Stimulated activated naive CD4-positive, alpha-beta T cell treated with Interleukin-2 at 50 U/mL for 16 hours (primary cell): ENCODE data around the gene UBR3.

Experiments used
- DNase-seq: peaks from one replicate; lab custom pipeline; 2025; lab: John Stamatoyannopoulos, UW

The UBR3 gene

DNA sequence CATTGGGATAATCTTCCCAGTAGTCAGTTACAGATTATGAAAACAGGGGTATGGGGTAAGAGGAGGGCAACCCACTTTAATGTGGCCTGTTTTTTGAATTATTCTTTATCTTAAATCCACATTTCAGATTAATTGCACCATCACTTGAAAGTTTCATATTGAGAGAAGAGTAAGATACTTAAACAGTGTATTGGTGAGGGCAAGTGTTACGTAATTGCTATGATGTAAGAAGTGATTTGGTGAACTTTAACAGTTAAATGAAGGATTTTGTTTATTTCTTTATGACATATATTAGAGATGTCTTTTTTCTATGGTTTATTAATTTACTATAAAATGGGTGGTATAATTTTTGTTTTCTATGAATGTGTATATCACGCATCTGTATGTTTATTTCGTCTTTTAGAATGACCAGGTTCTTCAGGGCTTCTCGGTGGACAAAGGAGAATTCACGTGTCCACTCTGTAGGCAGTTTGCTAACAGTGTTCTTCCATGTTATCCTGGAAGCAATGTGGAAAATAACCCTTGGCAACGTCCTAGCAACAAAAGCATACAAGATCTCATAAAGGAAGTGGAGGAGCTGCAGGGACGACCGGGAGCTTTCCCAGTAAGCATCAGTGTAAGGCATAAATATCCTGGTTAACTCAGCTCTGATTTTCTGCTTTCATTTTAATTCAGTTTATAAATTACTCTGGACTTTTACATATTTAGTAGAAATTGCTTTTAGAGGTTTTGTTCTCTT lies 179.5 kb downstream of the UBR3 start:
- DNase-seq: no peak

DNA sequence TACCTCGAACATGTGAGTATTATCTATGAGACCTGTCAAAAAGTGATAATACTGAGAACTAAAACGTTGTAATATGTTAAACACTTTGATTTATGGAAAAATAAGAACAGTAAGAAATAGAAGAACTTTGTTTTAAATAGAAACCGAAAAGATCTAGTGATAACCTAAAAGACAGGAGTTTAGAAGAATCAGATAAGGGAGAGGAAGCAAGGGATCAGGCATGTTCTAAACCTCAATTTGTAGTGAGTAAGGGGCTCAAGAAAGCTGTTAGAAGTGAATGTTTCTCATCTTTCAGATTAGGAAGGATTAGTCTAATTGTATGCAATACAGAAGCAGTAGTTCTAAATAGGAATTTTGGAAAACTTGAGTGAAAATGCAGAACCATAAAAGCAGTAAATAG lies 182.0 kb downstream of the UBR3 start:
- DNase-seq: no peak

DNA sequence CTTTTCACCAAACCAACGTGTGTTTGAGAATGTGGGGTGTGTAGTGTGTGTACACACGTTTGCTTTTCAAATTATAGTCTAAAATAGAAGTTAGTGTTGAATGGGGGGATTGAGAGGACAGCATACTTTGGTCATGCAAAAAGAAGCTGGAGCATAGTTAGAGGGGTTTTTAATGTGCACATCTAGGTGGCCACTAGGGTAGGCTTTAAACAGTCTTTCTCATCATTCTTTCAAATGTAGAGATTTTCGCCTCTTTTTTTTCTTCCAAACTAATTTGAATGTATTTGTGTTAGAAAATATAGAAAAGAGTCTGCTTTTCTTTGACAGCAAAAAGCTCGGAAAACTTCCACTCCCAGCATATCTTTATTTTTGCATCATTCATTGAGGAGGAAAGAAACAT lies 185.5 kb downstream of the UBR3 start:
- DNase-seq: no peak

DNA sequence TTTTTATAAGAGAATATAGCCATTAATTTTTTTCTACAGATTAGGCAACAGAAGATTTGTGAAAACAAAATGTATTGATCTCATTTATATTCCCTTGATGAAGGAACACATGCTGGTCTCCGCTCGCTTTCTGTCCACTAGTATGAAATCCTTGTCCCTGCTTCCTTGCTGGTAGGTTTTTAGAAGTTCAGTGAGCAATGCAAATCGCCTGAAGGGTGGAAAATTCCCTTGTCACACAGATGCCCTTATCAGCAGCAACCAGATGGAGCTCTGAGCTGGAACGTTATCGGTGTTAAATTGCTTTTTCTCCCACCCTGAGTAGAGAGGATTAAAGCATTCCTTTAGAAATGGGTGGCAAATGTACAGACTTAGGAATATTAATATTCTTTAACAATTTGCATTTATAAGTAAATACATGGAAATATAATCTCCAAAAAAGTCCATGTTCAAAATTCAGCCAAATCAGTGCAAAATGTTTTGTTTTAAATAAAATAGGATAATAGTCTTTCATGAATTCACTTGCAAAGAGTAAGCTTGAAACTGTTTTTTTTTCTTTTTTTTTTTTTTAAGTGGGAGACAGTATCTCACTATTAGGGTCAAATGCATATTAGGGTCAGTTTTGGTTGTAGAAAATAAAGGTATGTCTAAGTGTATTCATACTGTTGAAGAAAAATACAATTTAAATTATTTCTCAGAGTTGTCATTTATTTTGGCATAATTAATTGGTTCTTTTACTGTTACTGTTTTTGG lies 186.7 kb downstream of the UBR3 start:
- no peak for DNase-seq

DNA sequence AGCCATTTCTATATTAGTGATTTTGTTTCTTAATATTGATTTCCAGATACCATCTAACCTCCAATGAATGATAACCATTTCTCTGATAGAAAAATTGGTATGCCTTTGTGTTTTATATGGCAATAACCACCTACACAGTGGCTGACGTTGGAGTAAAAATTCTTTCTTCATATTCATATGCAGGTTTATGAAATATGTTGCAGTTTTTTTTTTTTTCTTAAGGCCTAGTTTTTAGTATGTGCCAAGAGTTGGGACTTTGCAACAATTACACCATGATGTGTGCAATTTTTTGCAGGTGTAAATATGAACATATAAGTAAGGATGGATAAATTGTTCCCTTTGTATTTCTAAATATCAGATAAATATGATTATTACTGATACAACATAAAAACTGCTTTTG lies 187.5 kb downstream of the UBR3 start:
- DNase-seq: no peak

DNA sequence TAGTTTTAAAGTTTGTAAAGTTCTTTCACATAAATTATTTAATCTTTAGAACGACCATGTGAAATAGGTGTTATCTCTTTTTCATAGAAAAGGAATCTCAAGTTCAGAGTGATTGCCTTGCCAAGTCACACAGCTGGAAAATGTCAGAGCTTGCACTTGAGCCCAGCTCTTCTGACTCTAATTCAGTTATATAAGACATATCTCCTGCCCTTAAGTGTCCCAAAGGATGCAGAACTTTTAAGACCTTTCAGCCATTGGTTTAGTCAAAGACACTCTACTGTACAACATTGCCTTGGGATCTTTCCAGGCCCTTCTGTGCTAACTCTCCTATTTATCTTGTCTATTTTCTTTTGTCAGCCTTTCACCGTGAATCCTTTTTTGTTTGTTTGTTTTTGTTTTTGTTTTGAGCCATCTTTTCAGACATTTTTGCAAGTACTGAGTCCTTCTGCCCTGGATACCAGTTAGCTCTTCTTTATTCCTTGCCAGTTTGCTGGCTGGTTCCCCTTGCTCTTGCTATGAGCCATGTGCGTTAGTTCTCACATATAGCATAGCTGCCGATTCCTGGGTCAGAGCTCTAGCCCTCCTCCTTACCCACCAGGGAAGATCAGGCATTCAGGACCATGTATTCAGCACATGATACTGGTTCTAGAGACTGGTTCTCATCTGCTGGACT lies 190.7 kb downstream of the UBR3 start:
- DNase-seq: no peak

DNA sequence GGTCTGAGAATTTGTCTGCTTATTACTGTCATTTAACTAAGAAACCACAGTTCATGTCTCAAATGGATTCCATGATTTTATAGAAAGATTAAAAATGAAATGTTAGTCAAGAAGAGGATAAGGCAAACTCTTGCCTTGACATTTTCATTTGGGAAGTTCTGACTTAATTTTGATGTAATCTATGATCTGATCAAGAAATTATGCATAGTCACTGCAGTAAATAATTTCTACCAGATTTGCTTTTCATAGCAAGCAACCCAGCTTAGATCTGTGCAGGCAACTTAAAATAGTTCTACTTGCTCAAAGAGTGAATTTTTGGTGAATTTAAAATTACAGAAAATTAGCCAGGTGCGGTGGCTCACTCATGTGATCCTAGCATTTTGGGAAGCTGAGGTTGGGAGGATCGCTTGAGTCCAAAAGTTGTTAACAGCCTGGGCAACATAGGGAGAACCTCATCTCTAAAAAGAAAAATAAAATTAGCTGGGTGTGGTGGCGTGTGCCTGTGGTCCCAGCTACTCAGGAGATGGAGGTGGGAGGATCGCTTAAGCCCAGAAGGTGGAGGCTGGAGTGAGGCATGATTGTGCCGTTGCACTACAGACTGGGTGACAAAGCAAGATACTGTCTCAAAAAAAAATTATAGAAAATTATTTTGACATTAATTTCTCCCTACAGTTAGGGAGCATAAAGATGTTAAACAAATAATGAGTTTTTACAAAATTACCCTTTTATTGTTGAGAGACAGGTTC lies 192.0 kb downstream of the UBR3 start:
- no peak for DNase-seq

DNA sequence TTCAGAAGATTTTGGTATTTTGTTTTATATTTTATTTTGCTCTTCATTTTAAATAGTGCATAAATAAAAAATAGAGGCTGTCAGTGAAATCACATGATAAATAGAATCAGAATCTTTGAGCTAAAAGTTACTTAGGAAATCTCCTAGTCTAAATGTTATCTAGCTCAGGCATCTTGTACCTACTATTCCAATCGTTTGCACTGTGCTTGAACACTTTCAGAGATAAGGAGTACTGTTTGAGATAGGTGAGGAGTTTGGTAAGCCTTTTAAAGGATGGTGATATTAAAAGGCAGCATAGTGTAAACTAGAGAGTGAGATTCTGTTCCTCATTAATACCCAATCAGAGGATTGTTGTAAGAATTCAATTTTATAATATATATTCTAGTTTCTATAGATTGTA lies 193.5 kb downstream of the UBR3 start:
- DNase-seq: no peak

DNA sequence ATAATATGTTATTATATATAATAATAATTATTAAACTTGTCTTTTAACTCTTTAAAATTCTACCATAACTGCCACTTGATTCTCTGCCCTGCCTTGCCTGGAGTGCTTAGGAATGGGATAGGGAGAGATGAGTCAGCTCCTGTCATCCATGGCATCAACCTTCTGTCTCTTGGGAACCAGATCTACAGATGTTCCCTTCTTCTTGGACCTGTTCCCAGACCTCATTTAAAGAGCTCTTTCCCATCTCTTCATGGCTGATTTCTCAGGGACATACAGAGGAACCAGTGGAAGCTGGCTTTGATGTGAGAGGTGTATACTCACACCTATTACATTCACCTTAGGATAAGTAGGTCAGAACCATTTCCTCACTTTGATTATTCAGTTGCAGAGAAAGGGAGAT lies 195.4 kb downstream of the UBR3 start:
- no peak for DNase-seq

DNA sequence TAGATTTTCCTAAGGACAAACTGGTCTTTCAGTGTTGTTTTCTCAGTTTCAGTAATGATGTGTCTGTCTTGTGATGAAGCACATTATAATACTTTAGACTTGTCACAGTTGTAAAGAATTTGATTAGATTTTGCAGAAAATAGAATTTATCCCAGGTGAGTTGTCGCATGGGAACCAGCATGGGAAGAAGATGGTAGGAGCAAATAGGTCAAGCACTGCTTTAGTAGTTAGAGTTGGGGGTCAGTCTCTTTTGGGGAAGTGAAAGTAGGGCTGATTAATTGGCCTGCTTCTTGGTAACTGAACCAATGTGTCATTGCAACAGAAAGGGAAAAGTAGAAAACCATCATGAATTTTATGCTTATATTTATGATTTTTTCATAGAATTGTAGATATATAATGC lies 197.5 kb downstream of the UBR3 start:
- no peak for DNase-seq

DNA sequence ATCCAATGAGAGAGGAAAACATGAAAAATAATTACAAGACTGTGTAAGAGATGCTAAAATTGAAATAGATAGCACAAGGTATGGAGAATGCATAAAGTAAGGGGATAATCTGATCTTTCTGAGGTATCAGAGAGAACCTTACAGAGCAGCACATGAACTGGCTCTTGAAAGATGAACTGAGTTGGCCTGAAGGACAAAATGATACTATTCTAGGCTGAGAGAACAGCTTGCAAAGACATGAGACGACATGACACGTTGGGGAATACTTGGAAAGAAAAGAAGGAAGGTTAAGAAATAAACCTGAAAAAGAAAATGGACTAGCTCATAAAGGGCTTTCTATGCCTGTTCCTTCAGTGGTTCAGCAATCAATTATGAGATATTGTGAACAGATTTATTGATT lies 198.0 kb downstream of the UBR3 start:
- no peak for DNase-seq

DNA sequence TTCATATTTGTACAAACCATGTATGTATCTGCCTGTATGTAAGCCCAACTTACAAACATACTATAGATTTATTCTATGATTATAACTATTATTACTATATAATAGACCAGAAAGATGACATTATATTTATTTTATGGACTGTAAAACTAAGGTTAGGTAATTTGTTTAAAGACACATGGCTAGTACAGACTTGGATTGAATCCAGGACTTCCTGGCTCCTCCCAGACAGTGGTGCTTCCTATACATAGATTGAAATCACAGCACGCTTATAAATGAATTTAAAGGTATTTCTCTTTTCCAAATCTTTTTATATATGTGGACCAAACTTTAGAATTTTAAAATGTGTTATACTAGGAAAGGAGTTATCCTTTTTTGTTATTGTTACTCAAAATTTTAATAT lies 199.1 kb downstream of the UBR3 start:
- DNase-seq: no peak

DNA sequence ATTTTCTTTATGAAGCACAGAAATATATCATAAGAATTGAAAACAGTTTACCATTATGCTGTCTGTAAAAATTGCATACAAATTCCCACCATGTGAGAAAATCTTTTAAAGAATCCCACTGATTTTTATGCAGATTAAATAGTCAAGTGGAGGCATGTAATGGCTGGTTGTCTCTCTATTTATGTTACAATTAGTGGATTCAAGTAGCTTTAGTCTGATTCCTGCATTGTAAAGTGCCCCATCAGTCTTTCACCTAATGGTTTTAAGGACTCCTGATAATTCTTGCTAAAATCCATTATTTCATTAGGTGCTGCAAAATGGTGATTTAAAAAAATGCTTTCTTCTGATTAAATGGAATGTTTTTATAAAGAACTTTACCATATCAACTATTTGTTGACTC lies 202.3 kb downstream of the UBR3 start:
- no peak for DNase-seq

DNA sequence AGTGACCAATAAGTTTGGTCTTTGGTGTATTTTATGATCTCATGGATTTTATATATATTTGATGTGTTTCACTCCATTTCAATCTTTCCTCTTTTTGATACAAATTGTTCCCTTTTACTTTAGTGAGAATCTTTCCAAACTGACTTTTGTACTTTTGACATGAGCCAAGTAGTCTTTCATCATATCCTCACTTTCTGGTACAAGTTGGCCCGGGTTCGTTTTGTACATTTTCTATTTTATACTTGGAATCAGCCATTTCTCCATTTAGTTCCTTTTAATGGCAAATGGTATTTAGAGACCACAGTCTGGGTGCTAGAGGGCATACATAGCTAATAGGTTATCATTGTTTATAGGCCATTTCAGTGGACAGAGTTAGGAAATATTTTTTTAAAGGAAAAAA lies 202.8 kb downstream of the UBR3 start:
- no peak for DNase-seq

DNA sequence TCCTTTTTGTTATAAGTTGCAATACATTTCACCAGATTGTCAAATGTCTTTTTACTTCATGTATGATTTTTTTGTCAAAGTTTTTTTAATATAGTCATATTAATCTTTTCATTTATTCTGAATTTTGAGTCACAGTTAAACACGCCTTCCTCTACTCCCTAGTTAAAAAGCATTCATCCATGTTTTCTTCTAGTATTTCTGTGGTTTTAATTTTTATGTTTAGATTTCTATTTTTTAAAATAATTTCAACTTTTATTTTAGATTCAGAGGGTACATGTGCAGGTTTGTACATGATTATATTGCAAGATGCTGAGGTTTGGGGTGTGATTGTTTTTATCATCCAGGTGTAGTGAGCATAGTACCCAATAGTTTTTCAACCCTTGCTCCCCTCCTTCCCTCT lies 204.0 kb downstream of the UBR3 start:
- DNase-seq: no peak

DNA sequence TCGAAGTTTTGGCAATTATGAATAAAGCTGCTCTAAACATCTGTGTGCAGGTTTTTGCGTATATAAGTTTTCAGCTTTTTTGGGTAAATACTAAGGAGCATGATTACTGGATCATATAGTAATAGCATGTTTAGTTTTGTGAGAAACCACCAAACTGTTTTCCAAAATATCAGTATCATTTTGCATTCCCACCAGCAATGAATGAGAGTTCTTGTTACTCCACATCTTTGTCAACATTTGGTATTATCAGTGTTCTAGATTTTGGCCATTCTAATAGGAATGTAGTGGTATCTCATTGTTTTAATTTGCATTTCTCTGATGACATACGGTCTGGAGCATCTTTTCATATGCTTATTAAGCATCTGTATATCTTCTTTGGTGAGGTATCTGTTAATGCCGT lies 207.3 kb downstream of the UBR3 start:
- DNase-seq: no peak

DNA sequence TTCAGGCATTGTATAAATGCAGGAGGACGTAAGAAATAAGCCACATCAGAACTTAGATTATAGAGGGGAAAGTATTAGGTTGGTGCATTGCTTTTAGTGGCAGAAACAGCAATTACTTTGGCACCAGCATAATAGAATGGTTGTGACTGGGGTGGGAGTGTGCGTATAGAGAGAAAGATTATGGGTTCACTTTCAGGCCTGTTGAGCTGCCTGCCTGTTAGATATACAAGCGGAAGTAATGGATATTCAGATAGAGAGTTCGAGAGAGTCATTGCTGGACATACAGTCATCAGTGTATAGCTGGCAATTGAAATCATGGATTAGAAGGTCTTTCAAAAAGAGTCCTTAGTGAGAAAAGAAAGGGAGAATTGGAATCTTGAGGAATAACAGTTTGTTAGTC lies 211.5 kb downstream of the UBR3 start:
- no peak for DNase-seq

DNA sequence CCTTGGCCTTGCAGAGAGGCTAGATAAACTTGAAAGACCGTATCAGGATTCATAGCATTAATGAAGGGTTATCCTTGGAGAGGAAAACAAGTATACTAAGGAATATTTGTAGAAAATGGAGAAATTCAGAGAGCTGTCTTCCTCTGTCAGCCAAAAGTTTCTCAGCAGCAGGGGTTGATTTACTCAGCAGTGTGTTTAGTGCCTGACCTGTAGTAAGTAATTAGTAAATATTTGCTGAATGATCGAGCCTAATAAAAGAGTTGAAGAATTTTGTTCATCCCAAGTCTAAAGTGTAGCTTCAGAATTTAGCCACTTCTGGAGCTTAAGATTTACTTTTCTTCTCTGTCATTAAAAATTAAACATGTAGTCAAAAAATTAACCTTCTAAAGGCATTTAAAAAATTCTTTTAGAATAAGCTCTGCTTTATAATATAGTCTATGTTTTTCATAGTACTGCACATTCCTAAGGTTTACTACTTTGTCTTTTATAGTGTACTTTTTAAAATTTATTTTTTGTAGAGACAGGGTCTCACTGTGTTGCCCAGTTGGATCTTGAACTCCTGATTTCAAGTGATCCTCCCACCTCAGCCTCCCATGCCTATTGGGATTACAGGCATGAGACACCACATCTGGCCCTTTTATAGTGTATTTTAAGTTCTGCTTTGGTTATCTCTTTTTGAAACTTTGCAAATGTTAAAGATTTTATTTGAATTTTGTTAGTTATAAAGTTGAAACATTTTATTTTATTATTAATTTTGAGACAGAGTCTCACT lies 212.3 kb downstream of the UBR3 start:
- DNase-seq: no peak

DNA sequence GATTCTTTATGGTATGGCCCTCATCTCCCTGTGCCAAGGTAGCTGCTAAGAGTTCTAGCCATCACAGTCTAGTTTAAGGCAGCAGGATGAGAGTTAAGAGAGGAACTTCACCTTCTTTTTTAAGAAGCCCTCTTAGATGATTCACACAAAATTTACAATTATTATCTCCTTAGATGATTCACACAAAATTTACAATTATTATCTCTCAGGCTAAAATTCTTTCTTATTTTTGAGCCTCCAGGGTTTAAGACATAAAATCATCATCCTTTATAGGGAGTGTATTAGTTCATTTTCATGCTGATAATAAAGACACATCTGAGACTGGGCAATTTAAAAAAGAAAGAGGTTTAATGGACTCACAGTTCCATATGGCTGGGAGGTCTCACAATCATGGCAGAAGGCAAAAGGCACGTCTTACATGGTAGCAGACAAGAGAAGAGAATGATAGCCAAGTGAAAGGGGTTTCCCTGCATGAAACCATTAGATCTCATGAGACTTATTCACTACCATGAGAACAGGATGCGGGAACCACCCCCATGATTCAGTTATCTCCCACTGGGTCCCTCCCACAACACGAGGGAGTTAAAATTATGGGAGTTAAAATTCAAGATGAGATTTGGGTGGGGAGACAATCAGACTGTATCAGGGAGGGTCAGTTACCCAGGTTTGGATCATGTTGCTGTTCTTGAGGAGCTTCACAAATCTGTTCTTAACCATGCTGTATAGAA lies 217.7 kb downstream of the UBR3 start:
- no peak for DNase-seq

DNA sequence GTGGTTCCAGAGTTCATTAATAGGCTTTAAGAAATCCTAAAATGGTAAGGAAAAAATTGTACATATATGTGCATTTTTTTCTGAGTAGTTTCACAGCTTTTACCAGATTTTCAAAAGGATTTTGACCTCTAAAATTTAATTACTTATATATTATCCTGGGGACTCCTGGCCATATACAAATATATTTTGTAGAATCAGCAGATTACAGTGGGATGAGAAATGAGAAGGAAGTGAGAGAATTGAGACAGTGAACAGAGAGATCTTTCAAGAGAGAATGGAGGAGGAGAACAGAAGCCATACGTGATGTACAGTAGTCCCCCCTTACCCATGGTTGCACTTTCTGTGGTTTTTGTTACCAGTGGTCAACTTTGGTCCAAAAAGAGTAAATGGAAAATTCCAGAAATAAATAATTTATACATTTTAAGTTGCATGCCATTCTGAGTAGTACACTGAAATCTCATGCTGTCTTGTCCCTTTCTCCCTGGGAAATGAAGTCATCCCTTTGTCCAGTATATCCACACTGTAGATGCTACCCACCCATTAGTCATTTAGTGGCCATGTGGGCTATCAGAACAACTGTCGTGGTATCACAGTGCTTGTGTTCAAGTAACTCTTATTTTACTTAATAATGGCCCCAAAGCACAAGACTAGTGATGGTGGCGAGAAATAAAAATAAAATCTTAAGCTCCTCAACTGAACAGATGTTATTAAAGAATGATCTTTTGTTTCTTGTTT lies 220.2 kb downstream of the UBR3 start:
- DNase-seq: no peak
